ENCODE data around the gene SMYD3. TPM values are rescaled to one million over a fixed set of nuclear protein-coding genes. Genes with fewer than 3 reads are reported as not detected.

Gene SMYD3
- total RNA-seq, 4 donors from 2014 or later, result 8.4 to 25.7 (median 14.4) TPM

- DNase-seq (ENCODE audit: low spot score in 2 of 2), result no peak
- intact Hi-C loops (cut with DNase I; ENCODE audit: low total_unique reads), result no loop called here
- TF ChIP-seq POLR2A (IDR thresholded peaks at IDR 0.05), result no peak
- no peak for TF ChIP-seq CTCF (IDR thresholded peaks at IDR 0.05)
- no peak overlapping the region for H3K4me3 ChIP-seq (ENCODE audit: low read depth, poor library complexity, severe bottlenecking)
- 91 to 94% methylated on average over 7 of the region's 7 CpGs for WGBS, 2 donors
Observed at GRCh38 chr1:245923215-245923614, 583.9 kb downstream of the SMYD3 start.

- TF ChIP-seq CTCF (IDR thresholded peaks at IDR 0.05) (no peak), POLR2A (IDR thresholded peaks at IDR 0.05) (no peak)
- no peak for DNase-seq (ENCODE audit: low spot score in 2 of 2)
- no peak overlapping the region for H3K4me3 ChIP-seq (ENCODE audit: low read depth, poor library complexity, severe bottlenecking)
- WGBS, 2 donors, result 75 to 96% methylated on average over 2 of the region's 2 CpGs
- intact Hi-C loops (cut with DNase I; ENCODE audit: low total_unique reads), result no loop called here
Observed at GRCh38 chr1:245921417-245921816, 585.7 kb downstream of the SMYD3 start.

GRCh38 chr1:245917403-245917802 lies 589.7 kb downstream of the SMYD3 start:
- TF ChIP-seq POLR2A (IDR thresholded peaks at IDR 0.05) (no peak), CTCF (IDR thresholded peaks at IDR 0.05) (no peak)
- DNase-seq (ENCODE audit: low spot score in 2 of 2), result no peak
- intact Hi-C loops (cut with DNase I; ENCODE audit: low total_unique reads), result no loop called here
- H3K4me3 ChIP-seq (ENCODE audit: low read depth, poor library complexity, severe bottlenecking), result no peak overlapping the region
- 76 to 85% methylated on average over 6 of the region's 6 CpGs for WGBS, 2 donors

- intact Hi-C loops (cut with DNase I; ENCODE audit: low total_unique reads), result no loop called here
- no peak for DNase-seq (ENCODE audit: low spot score in 2 of 2)
- TF ChIP-seq CTCF (IDR thresholded peaks at IDR 0.05), result no peak
- no peak for TF ChIP-seq POLR2A (IDR thresholded peaks at IDR 0.05)
- no peak overlapping the region for H3K4me3 ChIP-seq (ENCODE audit: low read depth, poor library complexity, severe bottlenecking)
- 91 to 92% methylated on average over 2 of the region's 2 CpGs for WGBS, 2 donors
Observed at GRCh38 chr1:245915841-245916240, 591.2 kb downstream of the SMYD3 start.

GRCh38 chr1:245915406-245915805 lies 591.7 kb downstream of the SMYD3 start:
- no peak overlapping the region for H3K4me3 ChIP-seq (ENCODE audit: low read depth, poor library complexity, severe bottlenecking)
- intact Hi-C loops (cut with DNase I; ENCODE audit: low total_unique reads), result no loop called here
- no peak for DNase-seq (ENCODE audit: low spot score in 2 of 2)
- 80 to 94% methylated on average over 5 of the region's 5 CpGs for WGBS, 2 donors
- TF ChIP-seq POLR2A (IDR thresholded peaks at IDR 0.05) (no peak), CTCF (IDR thresholded peaks at IDR 0.05) (no peak)

GRCh38 chr1:245908543-245908942 lies 598.5 kb downstream of the SMYD3 start:
- intact Hi-C loops (cut with DNase I; ENCODE audit: low total_unique reads), result no loop called here
- no peak overlapping the region for H3K4me3 ChIP-seq (ENCODE audit: low read depth, poor library complexity, severe bottlenecking)
- no peak for TF ChIP-seq POLR2A (IDR thresholded peaks at IDR 0.05)
- no peak for TF ChIP-seq CTCF (IDR thresholded peaks at IDR 0.05)
- no peak for DNase-seq (ENCODE audit: low spot score in 2 of 2)
